ENCODE measurements around the gene FKBP7.

- no peak for TF ChIP-seq ZMYM4 (CRISPR knock-in tag; IDR thresholded peaks at IDR 0.05)
- TF ChIP-seq, protein P1, sequence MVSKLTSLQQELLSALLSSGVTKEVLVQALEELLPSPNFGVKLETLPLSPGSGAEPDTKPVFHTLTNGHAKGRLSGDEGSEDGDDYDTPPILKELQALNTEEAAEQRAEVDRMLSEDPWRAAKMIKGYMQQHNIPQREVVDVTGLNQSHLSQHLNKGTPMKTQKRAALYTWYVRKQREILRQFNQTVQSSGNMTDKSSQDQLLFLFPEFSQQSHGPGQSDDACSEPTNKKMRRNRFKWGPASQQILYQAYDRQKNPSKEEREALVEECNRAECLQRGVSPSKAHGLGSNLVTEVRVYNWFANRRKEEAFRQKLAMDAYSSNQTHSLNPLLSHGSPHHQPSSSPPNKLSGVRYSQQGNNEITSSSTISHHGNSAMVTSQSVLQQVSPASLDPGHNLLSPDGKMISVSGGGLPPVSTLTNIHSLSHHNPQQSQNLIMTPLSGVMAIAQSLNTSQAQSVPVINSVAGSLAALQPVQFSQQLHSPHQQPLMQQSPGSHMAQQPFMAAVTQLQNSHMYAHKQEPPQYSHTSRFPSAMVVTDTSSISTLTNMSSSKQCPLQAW (CRISPR knock-in tag; IDR thresholded peaks at IDR 0.05), result no peak
- no peak for TF ChIP-seq ESRRA (CRISPR knock-in tag; IDR thresholded peaks at IDR 0.05; ENCODE audit: low read depth)
- TF ChIP-seq ZNF766 (CRISPR knock-in tag; IDR thresholded peaks at IDR 0.05; ENCODE audit: borderline replicate concordance), result no peak
- TF ChIP-seq, protein P2, sequence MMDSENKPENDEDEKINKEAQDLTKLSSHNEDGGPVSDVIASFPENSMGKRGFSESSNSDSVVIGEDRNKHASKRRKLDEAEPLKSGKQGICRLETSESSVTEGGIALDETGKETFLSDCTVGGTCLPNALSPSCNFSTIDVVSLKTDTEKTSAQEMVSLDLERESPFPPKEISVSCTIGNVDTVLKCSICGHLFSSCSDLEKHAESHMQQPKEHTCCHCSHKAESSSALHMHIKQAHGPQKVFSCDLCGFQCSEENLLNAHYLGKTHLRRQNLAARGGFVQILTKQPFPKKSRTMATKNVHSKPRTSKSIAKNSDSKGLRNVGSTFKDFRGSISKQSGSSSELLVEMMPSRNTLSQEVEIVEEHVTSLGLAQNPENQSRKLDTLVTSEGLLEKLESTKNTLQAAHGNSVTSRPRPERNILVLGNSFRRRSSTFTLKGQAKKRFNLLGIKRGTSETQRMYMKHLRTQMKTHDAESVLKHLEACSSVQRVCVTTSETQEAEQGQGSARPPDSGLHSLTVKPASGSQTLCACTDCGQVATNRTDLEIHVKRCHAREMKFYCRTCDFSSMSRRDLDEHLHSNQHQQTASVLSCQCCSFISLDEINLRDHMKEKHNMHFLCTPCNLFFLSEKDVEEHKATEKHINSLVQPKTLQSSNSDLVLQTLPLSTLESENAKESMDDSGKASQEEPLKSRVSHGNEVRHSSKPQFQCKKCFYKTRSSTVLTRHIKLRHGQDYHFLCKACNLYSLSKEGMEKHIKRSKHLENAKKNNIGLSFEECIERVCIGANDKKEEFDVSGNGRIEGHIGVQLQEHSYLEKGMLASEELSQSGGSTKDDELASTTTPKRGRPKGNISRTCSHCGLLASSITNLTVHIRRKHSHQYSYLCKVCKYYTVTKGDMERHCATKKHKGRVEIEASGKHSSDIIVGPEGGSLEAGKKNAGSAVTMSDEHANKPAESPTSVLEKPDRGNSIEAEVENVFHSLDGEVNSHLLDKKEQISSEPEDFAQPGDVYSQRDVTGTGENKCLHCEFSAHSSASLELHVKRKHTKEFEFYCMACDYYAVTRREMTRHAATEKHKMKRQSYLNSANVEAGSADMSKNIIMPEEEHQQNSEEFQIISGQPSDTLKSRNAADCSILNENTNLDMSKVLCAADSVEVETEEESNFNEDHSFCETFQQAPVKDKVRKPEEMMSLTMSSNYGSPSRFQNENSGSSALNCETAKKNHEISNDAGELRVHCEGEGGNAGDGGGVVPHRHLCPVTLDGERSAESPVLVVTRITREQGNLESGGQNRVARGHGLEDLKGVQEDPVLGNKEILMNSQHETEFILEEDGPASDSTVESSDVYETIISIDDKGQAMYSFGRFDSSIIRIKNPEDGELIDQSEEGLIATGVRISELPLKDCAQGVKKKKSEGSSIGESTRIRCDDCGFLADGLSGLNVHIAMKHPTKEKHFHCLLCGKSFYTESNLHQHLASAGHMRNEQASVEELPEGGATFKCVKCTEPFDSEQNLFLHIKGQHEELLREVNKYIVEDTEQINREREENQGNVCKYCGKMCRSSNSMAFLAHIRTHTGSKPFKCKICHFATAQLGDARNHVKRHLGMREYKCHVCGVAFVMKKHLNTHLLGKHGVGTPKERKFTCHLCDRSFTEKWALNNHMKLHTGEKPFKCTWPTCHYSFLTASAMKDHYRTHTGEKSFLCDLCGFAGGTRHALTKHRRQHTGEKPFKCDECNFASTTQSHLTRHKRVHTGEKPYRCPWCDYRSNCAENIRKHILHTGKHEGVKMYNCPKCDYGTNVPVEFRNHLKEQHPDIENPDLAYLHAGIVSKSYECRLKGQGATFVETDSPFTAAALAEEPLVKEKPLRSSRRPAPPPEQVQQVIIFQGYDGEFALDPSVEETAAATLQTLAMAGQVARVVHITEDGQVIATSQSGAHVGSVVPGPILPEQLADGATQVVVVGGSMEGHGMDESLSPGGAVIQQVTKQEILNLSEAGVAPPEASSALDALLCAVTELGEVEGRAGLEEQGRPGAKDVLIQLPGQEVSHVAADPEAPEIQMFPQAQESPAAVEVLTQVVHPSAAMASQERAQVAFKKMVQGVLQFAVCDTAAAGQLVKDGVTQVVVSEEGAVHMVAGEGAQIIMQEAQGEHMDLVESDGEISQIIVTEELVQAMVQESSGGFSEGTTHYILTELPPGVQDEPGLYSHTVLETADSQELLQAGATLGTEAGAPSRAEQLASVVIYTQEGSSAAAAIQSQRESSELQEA (CRISPR knock-in tag; IDR thresholded peaks at IDR 0.05; ENCODE audit: not compliant biosample characterization), result no peak
- no peak for TF ChIP-seq ADNP (CRISPR knock-in tag; IDR thresholded peaks at IDR 0.05)
- no peak for TF ChIP-seq MAZ (IDR thresholded peaks at IDR 0.05; ENCODE audit: borderline replicate concordance, low read depth, low read length)
- TF ChIP-seq MAZ (CRISPR knock-in tag; IDR thresholded peaks at IDR 0.05; ENCODE audit: low read depth), result no peak
- TF ChIP-seq CTCF (CRISPR knock-in tag; IDR thresholded peaks at IDR 0.05), result no peak
- no peak for TF ChIP-seq E2F1 (CRISPR knock-in tag; IDR thresholded peaks at IDR 0.05)
These were observed 21.0 kb downstream of the FKBP7 start for GRCh38 chr2:178457390-178457886.
